ENCODE data around the gene NFKB1.

DNA sequence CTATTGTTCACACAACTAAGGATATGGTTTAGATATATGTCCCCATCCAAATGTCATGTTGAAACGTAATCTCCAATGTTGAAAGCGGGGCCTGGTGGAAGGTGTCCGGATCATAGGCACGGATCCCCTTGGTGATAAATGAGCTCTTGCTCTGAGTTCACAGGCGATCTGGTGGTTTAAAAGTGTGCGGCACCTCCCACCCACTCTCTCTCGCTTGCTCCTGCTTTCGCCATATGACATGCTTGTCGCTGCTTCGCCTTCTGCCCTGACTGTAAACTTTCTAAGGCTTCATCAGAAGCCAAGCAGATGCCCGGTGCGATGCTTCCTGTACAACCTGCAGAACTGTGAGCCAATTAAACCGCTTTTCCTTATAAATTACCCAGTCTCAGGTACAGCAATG lies 128.5 kb downstream of the NFKB1 start:
- TF ChIP-seq, protein P1, sequence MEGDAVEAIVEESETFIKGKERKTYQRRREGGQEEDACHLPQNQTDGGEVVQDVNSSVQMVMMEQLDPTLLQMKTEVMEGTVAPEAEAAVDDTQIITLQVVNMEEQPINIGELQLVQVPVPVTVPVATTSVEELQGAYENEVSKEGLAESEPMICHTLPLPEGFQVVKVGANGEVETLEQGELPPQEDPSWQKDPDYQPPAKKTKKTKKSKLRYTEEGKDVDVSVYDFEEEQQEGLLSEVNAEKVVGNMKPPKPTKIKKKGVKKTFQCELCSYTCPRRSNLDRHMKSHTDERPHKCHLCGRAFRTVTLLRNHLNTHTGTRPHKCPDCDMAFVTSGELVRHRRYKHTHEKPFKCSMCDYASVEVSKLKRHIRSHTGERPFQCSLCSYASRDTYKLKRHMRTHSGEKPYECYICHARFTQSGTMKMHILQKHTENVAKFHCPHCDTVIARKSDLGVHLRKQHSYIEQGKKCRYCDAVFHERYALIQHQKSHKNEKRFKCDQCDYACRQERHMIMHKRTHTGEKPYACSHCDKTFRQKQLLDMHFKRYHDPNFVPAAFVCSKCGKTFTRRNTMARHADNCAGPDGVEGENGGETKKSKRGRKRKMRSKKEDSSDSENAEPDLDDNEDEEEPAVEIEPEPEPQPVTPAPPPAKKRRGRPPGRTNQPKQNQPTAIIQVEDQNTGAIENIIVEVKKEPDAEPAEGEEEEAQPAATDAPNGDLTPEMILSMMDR (IDR thresholded peaks at IDR 0.05 in 8 of 11, conservative IDR thresholded peaks at IDR 0.05 in 3 of 11), result no peak
- TF ChIP-seq POLR2A (IDR thresholded peaks at IDR 0.05), result no peak
- TF ChIP-seq POLR2AphosphoS5 (IDR thresholded peaks at IDR 0.05), result no peak
